ENCODE data around the gene PADI3.
"Not testable (repeated sequence)": the region's sequence is repeated elsewhere in the genome, so short reads cannot be mapped to it uniquely, and the experiment has no call there.

DNA sequence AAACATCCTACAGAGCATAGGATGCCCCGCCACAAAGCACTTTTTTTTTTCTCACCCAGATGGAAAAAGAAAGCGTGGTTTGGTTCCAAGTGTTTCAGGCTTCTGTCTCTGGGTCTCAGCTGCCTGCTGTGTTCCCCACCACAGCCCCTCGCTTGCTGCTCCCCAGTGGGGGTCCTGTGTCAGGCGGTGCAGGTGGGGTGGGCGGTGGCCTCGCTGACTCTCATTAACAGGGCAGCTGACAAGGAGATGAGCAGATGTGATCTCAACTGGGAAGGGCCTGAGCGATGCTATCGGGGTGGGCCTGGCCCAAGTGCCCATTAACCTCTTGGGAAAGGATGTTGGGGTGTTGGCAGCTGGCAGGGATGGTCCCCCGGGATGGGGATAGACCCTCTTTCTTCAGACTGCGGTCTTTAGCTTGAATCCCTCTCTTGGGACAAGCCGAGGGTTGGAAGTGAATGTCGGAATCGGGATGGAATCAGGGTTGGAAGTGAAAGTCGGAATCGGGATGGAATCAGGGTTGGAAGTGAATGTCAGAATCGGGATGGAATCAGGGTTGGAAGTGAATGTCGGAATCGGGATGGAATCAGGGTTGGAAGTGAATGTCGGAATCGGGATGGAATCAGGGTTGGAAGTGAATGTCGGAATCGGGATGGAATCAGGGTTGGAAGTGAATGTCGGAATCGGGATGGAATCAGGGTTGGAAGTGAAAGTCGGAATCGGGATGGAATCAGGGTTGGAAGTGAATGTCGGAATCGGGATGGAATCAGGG lies 7.7 kb upstream of the PADI3 start:
- TF ChIP-seq CTCF, POLR2AphosphoS5 (IDR thresholded peaks at IDR 0.05): not testable (repeated sequence)
